Subcutaneous abdominal adipose tissue (tissue), 5 donors: ENCODE measurements around the gene HS6ST3.

Experiments used
- H3K27ac ChIP-seq: one replicate; pipeline ENCODE4 v1.7.0; 2013; ENCODE audit warnings: low read depth, mild to moderate bottlenecking, inconsistent platforms, low read length, moderate library complexity
- H3K27me3 ChIP-seq, 5 donors: one replicate each; pipeline ENCODE4 v1.7.0; 2013; ENCODE audit warnings: low read length in 5 of 5, inconsistent platforms in 1 of 5; ENCODE audit not compliant: control insufficient read depth in 5 of 5, insufficient read depth in 4 of 5
- H3K36me3 ChIP-seq, 5 donors: one replicate each; pipeline ENCODE4 v1.7.0; 2013; ENCODE audit warnings: low read length in 5 of 5; ENCODE audit not compliant: control insufficient read depth in 5 of 5, insufficient read depth in 5 of 5
- H3K4me1 ChIP-seq, 5 donors: one replicate each; pipeline ENCODE4 v1.7.0; 2013; ENCODE audit warnings: low read length in 5 of 5, mild to moderate bottlenecking in 3 of 5, moderate library complexity in 1 of 5; ENCODE audit not compliant: control insufficient read depth in 5 of 5, insufficient read depth in 5 of 5
- H3K4me3 ChIP-seq, 5 donors: one replicate each; pipeline ENCODE4 v1.7.0; 2013; ENCODE audit warnings: low read length in 5 of 5, low read depth in 1 of 5
- H3K9ac ChIP-seq, 5 donors: one replicate each; pipeline ENCODE4 v1.7.0; 2013; ENCODE audit warnings: low read length in 5 of 5, mild to moderate bottlenecking in 4 of 5, moderate library complexity in 3 of 5
- H3K9me3 ChIP-seq, 5 donors: one replicate each; pipeline ENCODE4 v1.7.0; 2013; ENCODE audit warnings: low read length in 5 of 5; ENCODE audit not compliant: control insufficient read depth in 5 of 5
- donor health status: healthy.
- donor health status: healthy.
- donor health status: healthy.
- donor health status: healthy.
- donor health status: healthy.

Gene HS6ST3

GRCh38 chr13:96119921-96120320 is 30.0 kb downstream of the HS6ST3 start:
- Histone ChIP-seq H3K27me3 (no peaks in the 10 kb centered on the region), H3K9me3 (no peaks in the 10 kb centered on the region), H3K27ac (no peak overlapping the region), H3K4me1 (no peaks in the 10 kb centered on the region), H3K9ac (no peak overlapping the region), H3K36me3 (no peaks in the 10 kb centered on the region), H3K4me3 (no peak overlapping the region)

DNA sequence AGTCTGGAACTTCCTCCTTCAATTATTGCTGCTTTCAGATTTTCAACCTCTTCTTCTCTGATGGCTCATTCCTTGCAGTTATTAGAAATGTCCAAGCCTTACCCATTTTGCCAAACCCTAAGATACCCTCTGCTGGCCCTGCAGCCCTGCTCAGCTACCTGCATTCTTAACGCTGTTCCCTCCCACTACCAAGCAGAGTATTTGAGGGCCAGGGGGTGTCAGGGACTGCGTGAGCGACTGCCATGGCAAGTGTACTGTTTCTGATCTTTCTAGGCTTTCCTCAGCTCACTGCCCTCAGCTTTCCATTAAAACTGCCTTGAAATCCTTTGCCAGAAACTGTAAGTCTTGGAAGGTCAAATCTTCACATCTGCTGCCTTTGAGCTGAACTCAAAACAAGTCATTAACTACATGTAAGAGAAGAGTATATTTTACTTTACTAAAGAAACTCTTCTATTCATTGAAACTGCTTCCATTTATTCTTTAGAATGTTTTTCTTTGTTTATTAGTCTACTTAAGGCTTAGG is 41.0 kb downstream of the HS6ST3 start:
- H3K9me3 ChIP-seq, result no peaks in the 10 kb centered on the region
- H3K4me3 ChIP-seq, result no peak overlapping the region
- no peaks in the 10 kb centered on the region for H3K27me3 ChIP-seq
- no peak overlapping the region for H3K9ac ChIP-seq
- no peaks in the 10 kb centered on the region for H3K4me1 ChIP-seq
- no peak overlapping the region for H3K27ac ChIP-seq
- no peaks in the 10 kb centered on the region for H3K36me3 ChIP-seq

DNA sequence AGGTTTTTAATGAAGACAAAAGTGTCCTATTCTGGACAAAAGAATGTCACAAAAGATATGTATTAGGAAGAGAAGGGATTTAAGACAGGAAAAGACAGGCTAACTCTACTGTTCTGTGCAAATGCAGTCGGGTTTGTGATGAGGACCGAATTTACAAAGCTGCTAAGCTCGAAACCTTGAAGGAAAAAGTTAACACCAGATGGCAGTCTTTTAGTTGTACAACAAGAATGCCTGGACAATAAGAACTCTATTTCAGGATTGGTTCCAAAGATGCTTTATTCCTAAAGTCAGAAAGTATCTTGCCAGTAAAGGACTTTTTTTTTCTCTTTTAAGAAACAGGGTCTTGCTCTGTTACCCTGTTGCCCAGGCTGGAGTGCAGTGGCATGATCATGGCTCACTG is 51.1 kb downstream of the HS6ST3 start:
- Histone ChIP-seq H3K9me3 (no peaks in the 10 kb centered on the region), H3K9ac (no peak overlapping the region), H3K4me3 (no peak overlapping the region), H3K36me3 (no peaks in the 10 kb centered on the region), H3K27me3 (no peaks in the 10 kb centered on the region), H3K27ac (no peak overlapping the region), H3K4me1 (no peaks in the 10 kb centered on the region)

DNA sequence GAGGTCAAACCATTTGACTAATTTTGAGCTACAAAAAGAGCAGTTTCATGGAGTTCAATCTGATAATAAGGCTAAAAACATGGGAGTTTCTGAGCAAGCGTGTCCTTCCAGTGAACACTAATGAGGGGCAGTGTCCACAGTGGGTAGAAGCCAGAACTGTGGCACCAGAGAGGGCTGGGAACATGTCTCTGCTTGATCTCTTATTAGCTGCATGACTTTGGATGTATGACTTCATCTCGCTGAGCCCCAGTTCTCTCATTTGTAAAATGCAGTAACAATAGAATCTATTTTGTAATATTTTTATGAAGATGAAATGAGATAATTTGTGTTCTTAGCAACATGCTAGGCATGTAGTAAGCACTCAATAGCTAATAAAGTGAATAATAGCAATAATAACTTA is 69.8 kb downstream of the HS6ST3 start:
- H3K9ac ChIP-seq, result no peak overlapping the region
- no peak overlapping the region for H3K27ac ChIP-seq
- no peaks in the 10 kb centered on the region for H3K36me3 ChIP-seq
- H3K4me3 ChIP-seq, result no peak overlapping the region
- H3K9me3 ChIP-seq, result no peaks in the 10 kb centered on the region
- H3K4me1 ChIP-seq, result no peaks in the 10 kb centered on the region
- no peaks in the 10 kb centered on the region for H3K27me3 ChIP-seq

- H3K27me3 ChIP-seq, result no peaks in the 10 kb centered on the region
- H3K4me1 ChIP-seq, result no peaks in the 10 kb centered on the region
- no peaks in the 10 kb centered on the region for H3K9me3 ChIP-seq
- H3K9ac ChIP-seq, result no peak overlapping the region
- no peak overlapping the region for H3K27ac ChIP-seq
- H3K36me3 ChIP-seq, result no peaks in the 10 kb centered on the region
- H3K4me3 ChIP-seq, result no peak overlapping the region
Observed at GRCh38 chr13:96161141-96161540, 71.2 kb downstream of the HS6ST3 start.

- Histone ChIP-seq H3K4me3 (no peak overlapping the region), H3K36me3 (no peaks in the 10 kb centered on the region), H3K4me1 (no peaks in the 10 kb centered on the region), H3K27me3 (no peaks in the 10 kb centered on the region), H3K9me3 (no peaks in the 10 kb centered on the region), H3K9ac (no peak overlapping the region), H3K27ac (no peak overlapping the region)
Observed at GRCh38 chr13:96165840-96166239, 75.9 kb downstream of the HS6ST3 start.

GRCh38 chr13:96172066-96172465 is 82.2 kb downstream of the HS6ST3 start:
- H3K27me3 ChIP-seq, result no peaks in the 10 kb centered on the region
- H3K4me1 ChIP-seq, result no peaks in the 10 kb centered on the region
- no peak overlapping the region for H3K4me3 ChIP-seq
- no peaks in the 10 kb centered on the region for H3K9me3 ChIP-seq
- no peak overlapping the region for H3K27ac ChIP-seq
- H3K36me3 ChIP-seq, result no peaks in the 10 kb centered on the region
- H3K9ac ChIP-seq, result no peak overlapping the region

DNA sequence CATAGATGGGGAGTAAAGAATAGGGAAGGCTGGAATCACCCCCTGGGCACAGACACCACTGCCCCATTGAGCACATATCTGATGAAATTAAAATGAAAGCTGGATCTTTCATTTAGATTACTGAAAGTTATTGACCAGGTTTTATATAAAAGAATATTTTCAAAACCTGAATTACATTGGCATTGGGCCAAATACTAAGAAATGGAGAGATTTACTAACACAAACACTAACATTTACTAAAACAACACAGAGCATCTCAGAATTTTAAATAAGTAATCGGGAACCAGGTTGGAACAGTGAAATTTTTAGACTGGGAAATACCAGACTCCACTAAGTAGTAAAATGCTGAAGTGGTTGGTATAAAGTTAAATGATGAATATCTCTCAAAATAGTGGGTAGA is 88.9 kb downstream of the HS6ST3 start:
- Histone ChIP-seq H3K4me3 (no peak overlapping the region), H3K27ac (no peak overlapping the region), H3K4me1 (peaks cover 0 to 5% (median 0%) of the 10 kb centered on the region in 5 donors), H3K36me3 (no peaks in the 10 kb centered on the region), H3K9me3 (no peaks in the 10 kb centered on the region), H3K9ac (no peak overlapping the region), H3K27me3 (no peaks in the 10 kb centered on the region)

DNA sequence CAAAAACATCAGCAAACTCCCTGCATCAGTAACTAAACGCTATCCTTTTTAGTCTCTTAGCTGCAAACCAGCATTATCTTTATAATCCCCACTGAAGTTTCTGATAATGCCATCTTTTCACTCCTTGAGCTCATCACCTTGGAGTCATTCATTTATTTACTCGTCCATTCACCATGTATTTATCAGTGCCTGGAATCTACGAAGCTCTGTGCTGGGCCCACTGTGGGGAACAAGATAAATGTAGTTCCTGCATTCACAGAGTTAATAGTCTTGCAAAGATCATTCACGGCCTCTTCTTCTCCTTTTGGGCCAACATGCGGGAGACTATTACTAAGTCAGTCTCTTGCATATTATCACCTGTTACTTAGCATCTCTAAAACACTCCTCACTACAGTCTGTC is 89.4 kb downstream of the HS6ST3 start:
- no peaks in the 10 kb centered on the region for H3K27me3 ChIP-seq
- H3K9ac ChIP-seq, result no peak overlapping the region
- H3K27ac ChIP-seq, result no peak overlapping the region
- H3K9me3 ChIP-seq, result no peaks in the 10 kb centered on the region
- H3K36me3 ChIP-seq, result no peaks in the 10 kb centered on the region
- H3K4me1 ChIP-seq, result peaks cover 0 to 5% (median 0%) of the 10 kb centered on the region in 5 donors
- no peak overlapping the region for H3K4me3 ChIP-seq

DNA sequence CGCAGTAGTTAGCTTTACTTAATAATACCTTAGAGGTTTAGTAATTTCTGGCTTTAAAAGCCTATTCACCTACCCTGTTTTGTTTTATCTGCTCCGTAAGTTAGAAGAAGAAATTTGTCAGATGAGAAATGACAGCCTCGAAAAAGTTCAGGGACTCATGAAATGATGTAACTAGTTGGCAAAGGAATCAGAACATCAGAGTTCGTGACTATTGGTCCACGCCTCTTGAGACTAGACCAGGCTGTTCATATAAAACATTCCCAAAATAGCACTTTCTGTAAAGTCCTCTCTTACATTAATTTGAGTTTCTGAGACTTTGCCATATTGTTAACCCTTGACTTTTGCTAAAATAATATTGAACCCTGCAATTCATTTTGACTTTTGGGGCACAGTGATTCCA is 92.0 kb downstream of the HS6ST3 start:
- no peaks in the 10 kb centered on the region for H3K9me3 ChIP-seq
- H3K9ac ChIP-seq, result no peak overlapping the region
- peaks cover 0 to 5% (median 0%) of the 10 kb centered on the region in 5 donors for H3K4me1 ChIP-seq
- no peak overlapping the region for H3K4me3 ChIP-seq
- no peak overlapping the region for H3K27ac ChIP-seq
- H3K27me3 ChIP-seq, result no peaks in the 10 kb centered on the region
- H3K36me3 ChIP-seq, result no peaks in the 10 kb centered on the region

GRCh38 chr13:96185818-96186217 is 95.9 kb downstream of the HS6ST3 start:
- H3K9ac ChIP-seq, result no peak overlapping the region
- no peaks in the 10 kb centered on the region for H3K9me3 ChIP-seq
- no peak overlapping the region for H3K4me3 ChIP-seq
- no peaks in the 10 kb centered on the region for H3K27me3 ChIP-seq
- H3K36me3 ChIP-seq, result no peaks in the 10 kb centered on the region
- H3K4me1 ChIP-seq, result peaks cover 0 to 5% (median 0%) of the 10 kb centered on the region in 5 donors
- H3K27ac ChIP-seq, result no peak overlapping the region
